Neural progenitor cell (in vitro differentiated cells): ENCODE measurements around the gene NMNAT1. TPM values are rescaled to one million over a fixed set of nuclear protein-coding genes. Genes with fewer than 3 reads are reported as not detected.
"Not testable (repeated sequence)": the region's sequence is repeated elsewhere in the genome, so short reads cannot be mapped to it uniquely, and the experiment has no call there.

ENCODE experiments used
- DNase-seq: peaks from one replicate; pipeline ENCODE4 v3.0.0-alpha.2; 2016; ENCODE audit warnings: low spot score
- H2AFZ ChIP-seq: fragments of 200-600 bp; sonication (generic); replicated peaks from 2 replicates; pipeline ENCODE4 v1.6.1; 2016; ENCODE audit warnings: antibody characterized with exemption
- H3F3A ChIP-seq: fragments of 200-600 bp; sonication (generic); 2 replicates; pipeline ENCODE4 v1.6.1; 2016; ENCODE audit warnings: antibody characterized with exemption, low read depth
- H3K27ac ChIP-seq: fragments of 200-600 bp; sonication (generic); 2 replicates; pipeline ENCODE4 v1.5.1; 2016; ENCODE audit warnings: mild to moderate bottlenecking
- H3K27me3 ChIP-seq: fragments of 200-600 bp; sonication (generic); 2 replicates; pipeline ENCODE4 v1.6.1; 2016; ENCODE audit warnings: mild to moderate bottlenecking, moderate library complexity
- H3K36me3 ChIP-seq: fragments of 200-600 bp; sonication (generic); 2 replicates; pipeline ENCODE4 v1.5.1; 2016
- H3K4me1 ChIP-seq: fragments of 200-600 bp; sonication (generic); 2 replicates; pipeline ENCODE4 v1.6.1; 2016; ENCODE audit warnings: mixed run types
- H3K4me2 ChIP-seq: fragments of 200-600 bp; sonication (generic); 2 replicates; pipeline ENCODE4 v1.6.1; 2016
- H3K4me3 ChIP-seq: fragments of 200-600 bp; sonication (generic); 2 replicates; pipeline ENCODE4 v1.5.1; 2016
- H3K79me2 ChIP-seq: fragments of 200-600 bp; sonication (generic); 2 replicates; pipeline ENCODE4 v1.6.1; 2016; ENCODE audit warnings: low read depth
- H3K9ac ChIP-seq: fragments of 200-600 bp; sonication (generic); 2 replicates; pipeline ENCODE4 v1.6.1; 2016
- H3K9me3 ChIP-seq: fragments of 200-600 bp; sonication (generic); 2 replicates; pipeline ENCODE4 v1.5.1; 2016; ENCODE audit warnings: low read depth
- H4K20me1 ChIP-seq: fragments of 200-600 bp; sonication (generic); 2 replicates; pipeline ENCODE4 v1.6.1; 2016; ENCODE audit warnings: low read depth
- H3K27ac Mint-ChIP-seq: 3 replicates; pipeline ENCODE4 v1.8.0; 2021; ENCODE audit warnings: mixed read lengths
- H3K27me3 Mint-ChIP-seq: 2 replicates; pipeline ENCODE4 v1.8.0; 2022; ENCODE audit warnings: low read depth, mild to moderate bottlenecking, inconsistent platforms, moderate library complexity, mixed read lengths; ENCODE audit not compliant: insufficient read depth
- H3K36me3 Mint-ChIP-seq: 3 replicates; pipeline ENCODE4 v1.8.0; 2021; ENCODE audit warnings: mixed read lengths
- H3K4me1 Mint-ChIP-seq: 3 replicates; pipeline ENCODE4 v1.8.0; 2021; ENCODE audit warnings: mixed read lengths
- H3K4me3 Mint-ChIP-seq: 3 replicates; pipeline ENCODE4 v1.8.0; 2021; ENCODE audit warnings: mild to moderate bottlenecking, moderate library complexity, mixed read lengths
- H3K9me3 Mint-ChIP-seq: 3 replicates; pipeline ENCODE4 v1.8.0; 2020; ENCODE audit warnings: mixed read lengths
- CTCF ChIP-seq: fragments of 200-600 bp; sonication (generic); IDR thresholded peaks from 2 replicates; pipeline ENCODE4 v1.5.1; 2017; ENCODE audit warnings: antibody characterized with exemption, mild to moderate bottlenecking
- EZH2 ChIP-seq: fragments of 200-600 bp; sonication (generic); IDR thresholded peaks from 2 replicates; pipeline ENCODE4 v1.6.1; 2017; ENCODE audit warnings: antibody characterized with exemption, mild to moderate bottlenecking, moderate library complexity
- EZH2phosphoT487 ChIP-seq: fragments of 200-600 bp; sonication (generic); IDR thresholded peaks from 2 replicates; pipeline ENCODE4 v1.6.1; 2017; ENCODE audit warnings: antibody characterized with exemption
- total RNA-seq: library from RNA; depleted of rRNA; stranded (reverse); fragments of >200 nt; gene quantifications from 2 replicates; pipeline ENCODE4 v1.2.3, GENCODE V29; 2015; ENCODE audit warnings: low replicate concordance

Gene NMNAT1
- total RNA-seq, 1 donor from 2014 or later, result 14.6 TPM

GRCh38 chr1:10022656-10023055 is 79.4 kb downstream of the NMNAT1 start:
- Mint-ChIP-seq H3K27ac (peak overlapping the region; percentile 7), H3K4me3 (no peak overlapping the region), H3K9me3 (peaks cover 13% of the 10 kb centered on the region), H3K4me1 (no peaks in the 10 kb centered on the region), H3K27me3 (peaks cover 6% of the 10 kb centered on the region), H3K36me3 (no peaks in the 10 kb centered on the region)
- Histone ChIP-seq H3K36me3 (no peaks in the 10 kb centered on the region), H3K27me3 (no peaks in the 10 kb centered on the region), H3K4me2 (no peak overlapping the region), H3K4me3 (no peak overlapping the region), H3K4me1 (no peaks in the 10 kb centered on the region), H3K9me3 (peaks cover under 1% of the 10 kb centered on the region), H3F3A (no peaks in the 10 kb centered on the region), H4K20me1 (no peaks in the 10 kb centered on the region), H3K27ac (no peak overlapping the region), H2AFZ (no peak overlapping the region), H3K79me2 (no peaks in the 10 kb centered on the region), H3K9ac (no peak overlapping the region)
- no peak for DNase-seq
- TF ChIP-seq EZH2 (no peak), EZH2phosphoT487 (no peak), CTCF (no peak)

- no peak overlapping the region for H3K27ac Mint-ChIP-seq
- H3K4me3 ChIP-seq, result no peak overlapping the region
- H3K27me3 ChIP-seq, result no peaks in the 10 kb centered on the region
- no peaks in the 10 kb centered on the region for H3K36me3 ChIP-seq
- H3K9me3 ChIP-seq, result peaks cover 4% of the 10 kb centered on the region
- H3K4me1 Mint-ChIP-seq, result peaks cover 14% of the 10 kb centered on the region
- no peaks in the 10 kb centered on the region for H3F3A ChIP-seq
- no peak overlapping the region for H3K4me2 ChIP-seq
- no peaks in the 10 kb centered on the region for H4K20me1 ChIP-seq
- H3K4me3 Mint-ChIP-seq, result no peak overlapping the region
- no peak for DNase-seq
- H3K79me2 ChIP-seq, result no peaks in the 10 kb centered on the region
- peaks cover 5% of the 10 kb centered on the region for H3K4me1 ChIP-seq
- no peak overlapping the region for H3K27ac ChIP-seq
- H2AFZ ChIP-seq, result no peak overlapping the region
- peaks cover 20% of the 10 kb centered on the region for H3K9me3 Mint-ChIP-seq
- no peaks in the 10 kb centered on the region for H3K36me3 Mint-ChIP-seq
- TF ChIP-seq CTCF (no peak), EZH2phosphoT487 (no peak), EZH2 (no peak)
- H3K27me3 Mint-ChIP-seq, result peaks cover 4% of the 10 kb centered on the region
- no peak overlapping the region for H3K9ac ChIP-seq
These were observed 82.1 kb downstream of the NMNAT1 start for GRCh38 chr1:10025354-10025753.

- Histone ChIP-seq H3K36me3 (no peaks in the 10 kb centered on the region), H4K20me1 (no peaks in the 10 kb centered on the region), H3K27ac (no peak overlapping the region), H3K79me2 (no peaks in the 10 kb centered on the region), H3K4me2 (no peak overlapping the region), H3K9me3 (peaks cover 4% of the 10 kb centered on the region), H3K4me1 (peaks cover 5% of the 10 kb centered on the region), H3K27me3 (no peaks in the 10 kb centered on the region), H2AFZ (no peak overlapping the region), H3K9ac (no peak overlapping the region), H3F3A (peaks cover under 1% of the 10 kb centered on the region), H3K4me3 (no peak overlapping the region)
- Mint-ChIP-seq H3K36me3 (no peaks in the 10 kb centered on the region), H3K27ac (no peak overlapping the region), H3K4me1 (peaks cover 25% of the 10 kb centered on the region), H3K9me3 (peaks cover 20% of the 10 kb centered on the region), H3K27me3 (peaks cover 4% of the 10 kb centered on the region), H3K4me3 (no peak overlapping the region)
- DNase-seq, result no peak
- no peak for TF ChIP-seq EZH2phosphoT487
- no peak for TF ChIP-seq CTCF
- no peak for TF ChIP-seq EZH2
These were observed 83.8 kb downstream of the NMNAT1 start for GRCh38 chr1:10027027-10027426.

GRCh38 chr1:10028956-10029500 is 85.8 kb downstream of the NMNAT1 start:
- not testable (repeated sequence) for H3K4me3 ChIP-seq, H3K4me2 ChIP-seq, H3K27me3 Mint-ChIP-seq, H3K9ac ChIP-seq, DNase-seq, H3K27me3 ChIP-seq, H3K79me2 ChIP-seq, H2AFZ ChIP-seq, H3K27ac ChIP-seq, H3K9me3 ChIP-seq, H4K20me1 ChIP-seq, H3K4me1 ChIP-seq, H3K36me3 ChIP-seq, H3K36me3 Mint-ChIP-seq
- H3K4me3 Mint-ChIP-seq, result peak overlapping the region; percentile 29
- peaks cover 32% of the 10 kb centered on the region for H3K4me1 Mint-ChIP-seq
- peaks cover 20% of the 10 kb centered on the region for H3K9me3 Mint-ChIP-seq
- peaks cover 16% of the 10 kb centered on the region for H3F3A ChIP-seq
- H3K27ac Mint-ChIP-seq, result peak overlapping the region; percentile 94
